ENCODE data around the gene ACSM6.

The ACSM6 gene, protein sequence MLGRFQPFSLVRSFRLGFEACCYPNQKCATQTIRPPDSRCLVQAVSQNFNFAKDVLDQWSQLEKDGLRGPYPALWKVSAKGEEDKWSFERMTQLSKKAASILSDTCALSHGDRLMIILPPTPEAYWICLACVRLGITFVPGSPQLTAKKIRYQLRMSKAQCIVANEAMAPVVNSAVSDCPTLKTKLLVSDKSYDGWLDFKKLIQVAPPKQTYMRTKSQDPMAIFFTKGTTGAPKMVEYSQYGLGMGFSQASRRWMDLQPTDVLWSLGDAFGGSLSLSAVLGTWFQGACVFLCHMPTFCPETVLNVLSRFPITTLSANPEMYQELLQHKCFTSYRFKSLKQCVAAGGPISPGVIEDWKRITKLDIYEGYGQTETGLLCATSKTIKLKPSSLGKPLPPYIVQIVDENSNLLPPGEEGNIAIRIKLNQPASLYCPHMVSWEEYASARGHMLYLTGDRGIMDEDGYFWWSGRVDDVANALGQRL

DNA sequence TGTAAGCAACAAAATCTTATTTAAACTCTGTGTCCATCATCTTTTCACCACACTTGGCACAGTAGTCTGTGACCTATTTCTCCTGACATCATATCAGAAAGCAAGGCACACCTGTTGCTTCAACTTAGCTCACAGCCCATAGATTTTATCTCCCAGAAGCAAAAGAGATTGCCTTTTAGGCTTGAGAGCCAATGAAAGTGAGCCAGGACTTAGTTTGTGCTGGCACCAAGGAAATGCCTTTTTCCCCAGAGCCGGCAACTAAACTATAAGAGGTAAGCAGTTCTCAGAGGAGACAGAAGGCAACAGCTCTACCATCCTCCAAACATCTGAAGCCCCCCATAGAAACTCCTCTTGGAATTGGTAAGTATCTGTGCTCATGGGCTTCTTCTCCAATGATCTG, at the start of gene ACSM6:
Gene ACSM6 (plus strand): TSS at position 295 of the 400 bp plus-strand sequence. CDS start 248 bp downstream, outside the sequence.
- no peak for TF ChIP-seq ZFX (IDR thresholded peaks at IDR 0.05; ENCODE audit: borderline replicate concordance)
- TF ChIP-seq, protein P1, sequence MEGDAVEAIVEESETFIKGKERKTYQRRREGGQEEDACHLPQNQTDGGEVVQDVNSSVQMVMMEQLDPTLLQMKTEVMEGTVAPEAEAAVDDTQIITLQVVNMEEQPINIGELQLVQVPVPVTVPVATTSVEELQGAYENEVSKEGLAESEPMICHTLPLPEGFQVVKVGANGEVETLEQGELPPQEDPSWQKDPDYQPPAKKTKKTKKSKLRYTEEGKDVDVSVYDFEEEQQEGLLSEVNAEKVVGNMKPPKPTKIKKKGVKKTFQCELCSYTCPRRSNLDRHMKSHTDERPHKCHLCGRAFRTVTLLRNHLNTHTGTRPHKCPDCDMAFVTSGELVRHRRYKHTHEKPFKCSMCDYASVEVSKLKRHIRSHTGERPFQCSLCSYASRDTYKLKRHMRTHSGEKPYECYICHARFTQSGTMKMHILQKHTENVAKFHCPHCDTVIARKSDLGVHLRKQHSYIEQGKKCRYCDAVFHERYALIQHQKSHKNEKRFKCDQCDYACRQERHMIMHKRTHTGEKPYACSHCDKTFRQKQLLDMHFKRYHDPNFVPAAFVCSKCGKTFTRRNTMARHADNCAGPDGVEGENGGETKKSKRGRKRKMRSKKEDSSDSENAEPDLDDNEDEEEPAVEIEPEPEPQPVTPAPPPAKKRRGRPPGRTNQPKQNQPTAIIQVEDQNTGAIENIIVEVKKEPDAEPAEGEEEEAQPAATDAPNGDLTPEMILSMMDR (IDR thresholded peaks at IDR 0.05), result no peak
- H3K27ac ChIP-seq, result no peak within 1 kb of the TSS

DNA sequence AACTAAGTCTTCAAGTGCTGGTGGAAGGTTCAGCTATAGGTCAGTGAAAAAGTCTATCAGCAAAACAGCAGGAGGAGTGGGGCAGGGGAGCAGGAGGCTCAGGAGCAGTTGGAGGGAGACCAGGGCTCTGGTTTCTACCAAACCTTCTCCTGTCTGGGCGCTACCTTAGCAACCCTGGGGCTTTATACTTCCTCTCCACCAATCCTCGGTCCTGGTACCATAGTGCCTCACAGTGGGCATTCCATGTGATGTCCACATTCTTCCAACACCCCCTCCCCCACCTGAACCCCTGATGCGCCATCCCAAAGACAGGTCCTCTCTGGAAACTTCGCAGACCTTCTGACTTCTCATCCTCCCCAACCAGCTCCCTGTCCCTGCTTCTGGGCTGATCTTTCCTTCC, 25.3 kb upstream of the ACSM6 start:
- H3K27ac ChIP-seq, result no peak overlapping the region
- TF ChIP-seq ZFX (IDR thresholded peaks at IDR 0.05; ENCODE audit: borderline replicate concordance), result no peak
- TF ChIP-seq, protein P1 (IDR thresholded peaks at IDR 0.05), result no peak

DNA sequence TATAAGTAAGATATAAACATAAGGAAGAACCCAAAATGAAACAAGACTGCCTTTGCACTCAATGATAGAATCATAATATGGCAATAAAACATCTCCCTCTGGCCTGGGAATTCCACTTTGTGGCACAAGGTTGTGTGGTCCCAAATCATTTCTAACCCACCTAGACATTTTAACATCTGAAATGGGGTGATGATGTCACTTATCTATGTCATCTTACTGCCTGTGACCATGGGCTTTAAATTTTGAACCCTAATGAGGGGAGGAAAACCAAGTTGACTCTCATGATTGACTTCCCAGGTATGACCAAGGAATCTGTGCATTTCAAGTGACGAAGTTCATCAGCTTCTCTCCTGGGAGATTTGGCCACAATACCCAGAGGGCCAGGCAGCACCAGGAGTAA, 24.5 kb upstream of the ACSM6 start:
- TF ChIP-seq, protein P1 (IDR thresholded peaks at IDR 0.05), result no peak
- no peak for TF ChIP-seq ZFX (IDR thresholded peaks at IDR 0.05; ENCODE audit: borderline replicate concordance)
- H3K27ac ChIP-seq, result no peak overlapping the region

DNA sequence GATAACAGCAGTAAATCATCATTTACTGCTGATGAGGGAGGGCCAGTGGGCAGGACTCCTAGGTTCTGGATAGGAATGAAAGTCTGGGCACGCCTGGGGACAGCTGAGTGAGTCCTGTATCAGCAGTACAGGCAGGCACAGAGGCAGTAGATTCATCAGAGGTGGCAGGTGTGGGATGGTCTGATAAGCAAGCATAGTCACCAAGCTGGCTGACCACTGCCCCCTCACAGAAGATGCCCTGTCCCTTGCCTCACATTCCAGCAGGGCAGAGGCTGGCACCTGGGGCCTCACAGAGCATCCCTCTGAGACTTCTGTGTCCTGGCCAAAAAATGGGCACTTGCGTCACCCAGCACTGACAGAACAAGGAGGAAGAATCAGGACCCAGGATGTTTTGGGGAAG, 23.2 kb upstream of the ACSM6 start:
- TF ChIP-seq ZFX (IDR thresholded peaks at IDR 0.05; ENCODE audit: borderline replicate concordance), result no peak
- TF ChIP-seq, protein P1 (IDR thresholded peaks at IDR 0.05), result no peak
- H3K27ac ChIP-seq, result no peak overlapping the region

DNA sequence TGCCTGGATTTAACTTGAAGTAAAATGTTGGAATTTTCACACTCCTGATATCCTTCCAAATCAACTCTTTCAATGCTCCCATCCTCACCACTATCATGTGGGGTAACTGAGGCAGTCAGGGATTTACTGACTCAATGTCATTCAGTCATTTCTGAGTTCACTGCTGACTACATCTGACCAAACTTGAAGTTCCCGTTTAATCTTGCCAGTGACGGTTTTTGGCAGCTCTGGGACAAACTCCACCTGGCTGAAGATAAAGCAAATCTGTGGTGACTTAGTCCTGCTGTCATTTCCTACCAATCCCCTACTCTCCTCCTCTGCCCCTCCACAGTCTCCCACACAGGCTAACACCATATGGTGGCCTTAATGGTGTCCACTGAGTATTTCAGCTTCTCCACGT, 22.7 kb upstream of the ACSM6 start:
- H3K27ac ChIP-seq, result no peak overlapping the region
- TF ChIP-seq ZFX (IDR thresholded peaks at IDR 0.05; ENCODE audit: borderline replicate concordance), result no peak
- TF ChIP-seq, protein P1 (IDR thresholded peaks at IDR 0.05), result no peak

DNA sequence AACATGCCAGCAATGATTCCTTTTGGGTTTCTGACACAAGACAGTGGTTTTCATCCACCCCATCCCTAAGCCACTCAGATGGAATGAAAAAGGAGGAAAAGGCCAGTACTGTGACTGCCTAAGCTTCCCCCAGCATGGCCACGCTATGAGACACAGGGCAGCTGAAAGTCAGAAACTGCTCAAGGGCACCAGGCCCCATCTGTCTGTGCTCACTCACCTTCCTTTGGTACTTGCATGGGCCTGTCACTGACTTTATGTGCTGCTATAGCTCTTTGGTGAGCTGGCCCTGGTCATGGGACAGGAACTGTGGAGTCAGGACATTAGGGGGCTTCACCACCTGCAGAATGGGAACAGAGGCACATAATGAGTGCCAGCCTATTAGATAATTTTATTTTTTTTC, 21.2 kb upstream of the ACSM6 start:
- TF ChIP-seq, protein P1 (IDR thresholded peaks at IDR 0.05), result no peak
- TF ChIP-seq ZFX (IDR thresholded peaks at IDR 0.05; ENCODE audit: borderline replicate concordance), result no peak
- H3K27ac ChIP-seq, result no peak overlapping the region

DNA sequence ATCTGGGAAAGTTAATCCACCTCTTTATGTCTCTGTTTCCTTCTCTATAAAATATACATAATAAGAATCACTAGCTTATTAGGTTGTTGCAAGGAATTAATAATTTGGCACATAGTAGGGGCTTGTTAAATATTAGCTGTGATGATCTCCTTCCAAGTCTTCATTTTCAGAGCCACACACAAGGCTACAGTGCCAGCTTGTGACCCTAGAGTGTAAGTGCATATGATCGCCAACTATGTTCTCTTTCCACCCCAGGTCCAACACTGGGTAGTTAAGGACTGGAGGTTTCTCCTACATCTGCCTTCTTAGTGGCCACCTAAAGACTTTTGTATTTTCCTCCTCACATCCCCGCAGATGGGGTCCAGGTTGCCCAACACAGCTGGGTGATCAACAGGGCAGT, 17.9 kb upstream of the ACSM6 start:
- no peak for TF ChIP-seq ZFX (IDR thresholded peaks at IDR 0.05; ENCODE audit: borderline replicate concordance)
- TF ChIP-seq, protein P1 (IDR thresholded peaks at IDR 0.05), result no peak

More for the DNA sequence above, 17.9 kb upstream of the ACSM6 start:
- H3K27ac ChIP-seq, result no peak overlapping the region
